ENCODE data around the gene RAB27A. TPM values are rescaled to one million over a fixed set of nuclear protein-coding genes. Genes with fewer than 3 reads are reported as not detected.

The RAB27A gene
- total and polyA plus RNA-seq, 9 of the 15 experiments (the other 6 are each of a cell fraction or from before 2014, with no cell fraction given): 31.5 to 171 (median 80.4) TPM

DNA sequence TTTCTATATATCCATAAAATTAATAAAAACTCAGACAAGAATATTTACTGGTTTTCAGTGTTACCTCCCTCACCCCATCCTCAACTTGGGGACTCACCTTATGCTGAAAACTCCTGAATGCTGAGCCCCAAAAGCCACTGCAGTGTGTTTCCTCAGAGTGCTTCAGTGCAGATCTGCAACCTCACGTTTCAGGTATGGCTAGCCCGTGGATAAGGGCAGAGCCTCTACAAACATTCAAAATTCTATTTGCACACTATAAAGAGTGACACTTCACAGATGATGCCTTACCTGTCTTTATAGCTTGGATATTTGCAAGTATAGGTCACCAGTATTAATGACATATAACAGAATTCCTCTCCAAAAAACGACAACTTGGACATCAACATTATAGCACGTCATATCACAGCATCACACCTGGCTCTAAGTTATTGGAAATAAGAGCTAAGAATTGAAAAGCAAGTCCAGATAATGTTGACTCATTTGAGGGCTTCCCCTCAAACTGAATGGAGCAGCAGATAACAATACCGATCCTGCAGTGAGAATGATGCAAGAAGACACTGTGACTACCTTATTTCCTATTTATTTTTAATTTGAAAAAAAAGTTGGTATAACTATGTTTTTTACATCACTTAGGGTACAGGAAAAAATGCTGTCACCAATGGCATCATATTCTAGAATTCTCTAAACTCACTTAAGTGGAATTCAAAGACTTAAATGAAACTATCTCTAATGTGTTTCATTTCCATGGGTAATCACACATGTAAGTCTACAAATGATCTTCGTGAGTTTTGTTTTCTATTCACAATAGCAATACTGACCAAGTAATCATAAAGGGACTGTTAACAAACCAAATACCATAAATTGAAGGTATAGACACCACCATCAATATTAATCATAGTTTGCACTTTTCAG is 52.1 kb downstream of the RAB27A start (continued):
- TF ChIP-seq, protein P1, sequence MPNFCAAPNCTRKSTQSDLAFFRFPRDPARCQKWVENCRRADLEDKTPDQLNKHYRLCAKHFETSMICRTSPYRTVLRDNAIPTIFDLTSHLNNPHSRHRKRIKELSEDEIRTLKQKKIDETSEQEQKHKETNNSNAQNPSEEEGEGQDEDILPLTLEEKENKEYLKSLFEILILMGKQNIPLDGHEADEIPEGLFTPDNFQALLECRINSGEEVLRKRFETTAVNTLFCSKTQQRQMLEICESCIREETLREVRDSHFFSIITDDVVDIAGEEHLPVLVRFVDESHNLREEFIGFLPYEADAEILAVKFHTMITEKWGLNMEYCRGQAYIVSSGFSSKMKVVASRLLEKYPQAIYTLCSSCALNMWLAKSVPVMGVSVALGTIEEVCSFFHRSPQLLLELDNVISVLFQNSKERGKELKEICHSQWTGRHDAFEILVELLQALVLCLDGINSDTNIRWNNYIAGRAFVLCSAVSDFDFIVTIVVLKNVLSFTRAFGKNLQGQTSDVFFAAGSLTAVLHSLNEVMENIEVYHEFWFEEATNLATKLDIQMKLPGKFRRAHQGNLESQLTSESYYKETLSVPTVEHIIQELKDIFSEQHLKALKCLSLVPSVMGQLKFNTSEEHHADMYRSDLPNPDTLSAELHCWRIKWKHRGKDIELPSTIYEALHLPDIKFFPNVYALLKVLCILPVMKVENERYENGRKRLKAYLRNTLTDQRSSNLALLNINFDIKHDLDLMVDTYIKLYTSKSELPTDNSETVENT (CRISPR knock-in tag; IDR thresholded peaks at IDR 0.05): no peak
- TF ChIP-seq ZSCAN29 (IDR thresholded peaks at IDR 0.05) (no peak), STAT5A (IDR thresholded peaks at IDR 0.05; ENCODE audit: borderline replicate concordance, low read length) (peak; percentile 90), KAT7 (CRISPR knock-in tag; IDR thresholded peaks at IDR 0.05; ENCODE audit: borderline replicate concordance) (peak; percentile 71; the same call in 1 of the 2 replicates), RCOR1 (IDR thresholded peaks at IDR 0.05; ENCODE audit: borderline replicate concordance in 1 of 2, low read depth in 2 of 2, low read length in 2 of 2) (peak in 1 of 2 experiments; percentile 54; a peak in 1 of 4 replicates), KLF13 (tag; IDR thresholded peaks at IDR 0.05; ENCODE audit: borderline replicate concordance, low read depth) (no peak), ZBTB17 (CRISPR knock-in tag; IDR thresholded peaks at IDR 0.05) (no peak), TBP (optimal IDR thresholded peaks at IDR 0.05; ENCODE audit: low read depth, low read length) (peak; percentile 36), JUN (IDR thresholded peaks at IDR 0.05; ENCODE audit: borderline replicate concordance, low read depth, low read length) (peak; percentile 78), JUN (CRISPR knock-in tag; IDR thresholded peaks at IDR 0.05; ENCODE audit: borderline replicate concordance) (no peak), POLR2G (IDR thresholded peaks at IDR 0.05; ENCODE audit: low read depth, low read length) (peak; percentile 27; the same call in 1 of the 2 replicates), MEIS2 (IDR thresholded peaks at IDR 0.05; ENCODE audit: partially characterized antibody) (peak; percentile 63), C11orf30 (IDR thresholded peaks at IDR 0.05; ENCODE audit: low read depth) (peak; percentile 77), PRPF4 (IDR thresholded peaks at IDR 0.05; ENCODE audit: insufficient read depth, low read depth, low read length, poor library complexity, severe bottlenecking) (no peak), CEBPG (CRISPR knock-in tag; IDR thresholded peaks at IDR 0.05) (peak; percentile 95), CEBPG (tag; conservative IDR thresholded peaks at IDR 0.05 in 1 of 2, IDR thresholded peaks at IDR 0.05 in 1 of 2) (peak; percentile 89 to 97; a peak in 3 of 4 replicates), SRSF1 (IDR thresholded peaks at IDR 0.05; ENCODE audit: low read depth, low read length) (no peak), GTF2A2 (tag; IDR thresholded peaks at IDR 0.05) (no peak; the same call in 1 of the 2 replicates), TAF1 (IDR thresholded peaks at IDR 0.05; ENCODE audit: control insufficient read depth, extremely low read depth, insufficient read depth, low read length, severe bottlenecking) (peak; percentile 37), NCOA1 (IDR thresholded peaks at IDR 0.05; ENCODE audit: low read depth) (peak; percentile 79; the same call in 1 of the 2 replicates), FOS (IDR thresholded peaks at IDR 0.05; ENCODE audit: extremely low read depth, insufficient read length) (peak; percentile 1), SLC30A9 (CRISPR knock-in tag; IDR thresholded peaks at IDR 0.05) (no peak), NFE2 (IDR thresholded peaks at IDR 0.05; ENCODE audit: low read depth) (peak; percentile 84), SPI1 (IDR thresholded peaks at IDR 0.05; ENCODE audit: borderline replicate concordance, low read depth, low read length) (0 out of 2 replicates have a peak, but pooled peaks have one; percentile 19), MECOM (CRISPR knock-in tag; IDR thresholded peaks at IDR 0.05) (0 out of 2 replicates have a peak, but pooled peaks have one; percentile 7)
- TF ChIP-seq, protein P2, sequence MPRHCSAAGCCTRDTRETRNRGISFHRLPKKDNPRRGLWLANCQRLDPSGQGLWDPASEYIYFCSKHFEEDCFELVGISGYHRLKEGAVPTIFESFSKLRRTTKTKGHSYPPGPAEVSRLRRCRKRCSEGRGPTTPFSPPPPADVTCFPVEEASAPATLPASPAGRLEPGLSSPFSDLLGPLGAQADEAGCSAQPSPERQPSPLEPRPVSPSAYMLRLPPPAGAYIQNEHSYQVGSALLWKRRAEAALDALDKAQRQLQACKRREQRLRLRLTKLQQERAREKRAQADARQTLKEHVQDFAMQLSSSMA (CRISPR knock-in tag; IDR thresholded peaks at IDR 0.05): no peak
